Measurements from ENCODE around the gene PELI2.

The PELI2 gene

GRCh38 chr14:56136571-56137452 is 18.6 kb downstream of the PELI2 start:
- TF ChIP-seq POU6F1 (CRISPR knock-in tag; IDR thresholded peaks at IDR 0.05; ENCODE audit: borderline replicate concordance, low read depth) (no peak), SNAI2 (CRISPR knock-in tag; IDR thresholded peaks at IDR 0.05) (no peak), OSR1 (CRISPR knock-in tag; IDR thresholded peaks at IDR 0.05) (no peak), ZC3H10 (CRISPR knock-in tag; IDR thresholded peaks at IDR 0.05) (no peak), ZFP3 (CRISPR knock-in tag; IDR thresholded peaks at IDR 0.05) (no peak), ZFP30 (CRISPR knock-in tag; IDR thresholded peaks at IDR 0.05) (no peak), TSHZ2 (CRISPR knock-in tag; IDR thresholded peaks at IDR 0.05) (no peak), ZNF8 (CRISPR knock-in tag; IDR thresholded peaks at IDR 0.05) (no peak), TCF4 (CRISPR knock-in tag; IDR thresholded peaks at IDR 0.05; ENCODE audit: borderline replicate concordance) (no peak)
- no peak for ATAC-seq

- TF ChIP-seq BACH2 (CRISPR knock-in tag; IDR thresholded peaks at IDR 0.05; ENCODE audit: borderline replicate concordance) (no peak), CSDC2 (CRISPR knock-in tag; IDR thresholded peaks at IDR 0.05) (no peak), PPARA (CRISPR knock-in tag; IDR thresholded peaks at IDR 0.05; ENCODE audit: borderline replicate concordance) (no peak), TCF4 (CRISPR knock-in tag; IDR thresholded peaks at IDR 0.05; ENCODE audit: borderline replicate concordance) (no peak), ESRRG (CRISPR knock-in tag; IDR thresholded peaks at IDR 0.05) (no peak), ISL1 (CRISPR knock-in tag; IDR thresholded peaks at IDR 0.05) (no peak), ZFP30 (CRISPR knock-in tag; IDR thresholded peaks at IDR 0.05) (no peak), OSR1 (CRISPR knock-in tag; IDR thresholded peaks at IDR 0.05) (no peak), CREB5 (CRISPR knock-in tag; IDR thresholded peaks at IDR 0.05; ENCODE audit: low read depth) (no peak), PATZ1 (CRISPR knock-in tag; IDR thresholded peaks at IDR 0.05; ENCODE audit: borderline replicate concordance) (no peak), CSRNP3 (CRISPR knock-in tag; IDR thresholded peaks at IDR 0.05) (no peak), TOX (CRISPR knock-in tag; IDR thresholded peaks at IDR 0.05; ENCODE audit: borderline replicate concordance) (no peak), SNAI2 (CRISPR knock-in tag; IDR thresholded peaks at IDR 0.05) (no peak), ZNF70 (CRISPR knock-in tag; IDR thresholded peaks at IDR 0.05) (no peak), ZNF8 (CRISPR knock-in tag; IDR thresholded peaks at IDR 0.05) (no peak), GLIS3 (CRISPR knock-in tag; IDR thresholded peaks at IDR 0.05) (no peak), POU6F1 (CRISPR knock-in tag; IDR thresholded peaks at IDR 0.05; ENCODE audit: borderline replicate concordance, low read depth) (no peak), ZNF565 (CRISPR knock-in tag; conservative IDR thresholded peaks at IDR 0.05; ENCODE audit: low read depth) (no peak), ARNTL (CRISPR knock-in tag; IDR thresholded peaks at IDR 0.05; ENCODE audit: borderline replicate concordance, low read depth) (no peak), RARB (CRISPR knock-in tag; IDR thresholded peaks at IDR 0.05) (no peak)
- ATAC-seq, result no peak
These were observed 19.2 kb downstream of the PELI2 start for GRCh38 chr14:56137453-56137807.

All from SK-N-SH treated with all-trans-retinoic acid at 6 μM for 48 hours (cell line).